Measurements from ENCODE around the gene SERPINB4.
"Not testable (repeated sequence)": the region's sequence is repeated elsewhere in the genome, so short reads cannot be mapped to it uniquely, and the experiment has no call there.

Gene SERPINB4

GRCh38 chr18:63644142-63644541, at the start of gene SERPINB4:
Gene SERPINB4 (minus strand): TSS chr18:63644256. CDS start chr18:63643577, 679 bp downstream.
- DNase-seq = not testable (repeated sequence)

- DNase-seq = no peak
Measured at GRCh38 chr18:63689064-63689463, 45.0 kb upstream of the SERPINB4 start.

- no peak for DNase-seq
Measured at GRCh38 chr18:63686871-63687270, 42.8 kb upstream of the SERPINB4 start.

- DNase-seq = no peak
Measured at GRCh38 chr18:63684718-63685117, 40.7 kb upstream of the SERPINB4 start.

GRCh38 chr18:63683890-63684289, 39.8 kb upstream of the SERPINB4 start:
- DNase-seq = no peak

GRCh38 chr18:63683152-63683551, 39.1 kb upstream of the SERPINB4 start:
- no peak for DNase-seq

- no peak for DNase-seq
Measured at GRCh38 chr18:63681449-63682340, 37.6 kb upstream of the SERPINB4 start.

GRCh38 chr18:63679820-63680606, 36.0 kb upstream of the SERPINB4 start:
- DNase-seq = no peak

- DNase-seq = no peak
Measured at GRCh38 chr18:63677500-63678225, 33.6 kb upstream of the SERPINB4 start.

GRCh38 chr18:63676526-63677323, 32.7 kb upstream of the SERPINB4 start:
- no peak for DNase-seq

GRCh38 chr18:63664571-63664970, 20.5 kb upstream of the SERPINB4 start:
- DNase-seq = no peak

- DNase-seq = not testable (repeated sequence)
Measured at GRCh38 chr18:63661750-63662149, 17.7 kb upstream of the SERPINB4 start, which contains the start of gene SERPINB3. Gene SERPINB3 (minus strand): TSS chr18:63661893. CDS start chr18:63661216, 677 bp downstream.

- DNase-seq = not testable (repeated sequence)
Measured at GRCh38 chr18:63658920-63659319, 14.9 kb upstream of the SERPINB4 start.

- DNase-seq = not testable (repeated sequence)
Measured at GRCh38 chr18:63650271-63650670, 6.2 kb upstream of the SERPINB4 start.

GRCh38 chr18:63648241-63648640, 4.2 kb upstream of the SERPINB4 start:
- no peak for DNase-seq

GRCh38 chr18:63646936-63647335, 2.9 kb upstream of the SERPINB4 start:
- no peak for DNase-seq

GRCh38 chr18:63644694-63645093, 638 bp upstream of the SERPINB4 start:
- not testable (repeated sequence) for DNase-seq

GRCh38 chr18:63642668-63643356, 1.2 kb downstream of the SERPINB4 start:
- DNase-seq = not testable (repeated sequence)

- DNase-seq = not testable (repeated sequence)
Measured at GRCh38 chr18:63641157-63641680, 2.8 kb downstream of the SERPINB4 start.

GRCh38 chr18:63637703-63638102, 6.4 kb downstream of the SERPINB4 start:
- no peak for DNase-seq

- no peak for DNase-seq
Measured at GRCh38 chr18:63627819-63628218, 16.2 kb downstream of the SERPINB4 start.

All from CD4-positive, alpha-beta T cell treated with Interleukin-17A for 4 hours (primary cell).